Epithelial cell of proximal tubule (primary cell): Measurements from ENCODE around the gene WDFY3. TPM values are rescaled to one million over a fixed set of nuclear protein-coding genes. Genes with fewer than 3 reads are reported as not detected.

Experiments used
- DNase-seq: peaks from one replicate; pipeline ENCODE4 v3.0.0-alpha.2; 2011; ENCODE audit warnings: low read depth
- H3K4me3 ChIP-seq: 2 replicates; pipeline ENCODE4 v1.5.1; 2011; ENCODE audit warnings: low read depth, mild to moderate bottlenecking, low read length
- total RNA-seq: library from RNA; depleted of rRNA; stranded (reverse); fragments of >200 nt; gene quantifications from 2 replicates; pipeline ENCODE4 v1.2.3, GENCODE V29; 2015
- TF ChIP-seq, protein P1 (sequence below): conservative IDR thresholded peaks from 2 replicates; pipeline ENCODE4 v1.5.1; 2012; ENCODE audit warnings: low read depth, mild to moderate bottlenecking, low read length

Gene WDFY3
- total RNA-seq, 1 donor from 2014 or later, result 35.1 TPM

DNA sequence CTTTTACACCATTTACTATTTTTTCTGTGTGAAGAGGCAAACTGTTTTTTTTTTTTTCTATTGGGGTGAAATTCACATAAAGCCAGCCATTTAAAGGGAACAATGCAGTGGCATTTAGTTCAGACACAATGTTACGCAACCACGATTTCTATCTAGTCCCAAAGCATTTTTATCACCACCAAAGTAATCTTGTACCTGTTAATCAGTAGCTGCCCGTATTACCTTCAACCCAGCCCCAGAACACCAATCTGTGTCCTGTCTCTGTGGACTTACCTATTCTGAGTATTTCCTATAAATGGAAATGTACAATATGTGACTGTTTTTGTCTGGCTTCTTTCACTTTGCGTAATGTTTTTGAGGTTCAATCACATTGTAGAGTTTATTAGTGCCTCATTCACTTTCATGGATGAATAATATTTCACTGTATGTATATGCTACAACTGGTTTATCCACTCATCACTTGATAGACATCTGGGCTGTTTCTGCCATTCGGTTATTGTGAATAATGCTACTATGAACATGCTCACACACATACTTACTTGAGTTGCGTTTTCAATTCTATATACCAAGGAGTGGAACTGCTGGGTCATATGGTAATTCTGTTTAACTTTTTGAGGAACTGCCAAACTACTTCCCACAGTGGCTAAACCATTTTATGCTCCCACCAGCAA lies 267.4 kb downstream of the WDFY3 start:
- no peak overlapping the region for H3K4me3 ChIP-seq
- TF ChIP-seq, protein P1, sequence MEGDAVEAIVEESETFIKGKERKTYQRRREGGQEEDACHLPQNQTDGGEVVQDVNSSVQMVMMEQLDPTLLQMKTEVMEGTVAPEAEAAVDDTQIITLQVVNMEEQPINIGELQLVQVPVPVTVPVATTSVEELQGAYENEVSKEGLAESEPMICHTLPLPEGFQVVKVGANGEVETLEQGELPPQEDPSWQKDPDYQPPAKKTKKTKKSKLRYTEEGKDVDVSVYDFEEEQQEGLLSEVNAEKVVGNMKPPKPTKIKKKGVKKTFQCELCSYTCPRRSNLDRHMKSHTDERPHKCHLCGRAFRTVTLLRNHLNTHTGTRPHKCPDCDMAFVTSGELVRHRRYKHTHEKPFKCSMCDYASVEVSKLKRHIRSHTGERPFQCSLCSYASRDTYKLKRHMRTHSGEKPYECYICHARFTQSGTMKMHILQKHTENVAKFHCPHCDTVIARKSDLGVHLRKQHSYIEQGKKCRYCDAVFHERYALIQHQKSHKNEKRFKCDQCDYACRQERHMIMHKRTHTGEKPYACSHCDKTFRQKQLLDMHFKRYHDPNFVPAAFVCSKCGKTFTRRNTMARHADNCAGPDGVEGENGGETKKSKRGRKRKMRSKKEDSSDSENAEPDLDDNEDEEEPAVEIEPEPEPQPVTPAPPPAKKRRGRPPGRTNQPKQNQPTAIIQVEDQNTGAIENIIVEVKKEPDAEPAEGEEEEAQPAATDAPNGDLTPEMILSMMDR, result no peak
- DNase-seq, result no peak

GRCh38 chr4:84697615-84698201 lies 268.8 kb downstream of the WDFY3 start:
- TF ChIP-seq, protein P1, result no peak
- H3K4me3 ChIP-seq, result no peak overlapping the region
- DNase-seq, result no peak

DNA sequence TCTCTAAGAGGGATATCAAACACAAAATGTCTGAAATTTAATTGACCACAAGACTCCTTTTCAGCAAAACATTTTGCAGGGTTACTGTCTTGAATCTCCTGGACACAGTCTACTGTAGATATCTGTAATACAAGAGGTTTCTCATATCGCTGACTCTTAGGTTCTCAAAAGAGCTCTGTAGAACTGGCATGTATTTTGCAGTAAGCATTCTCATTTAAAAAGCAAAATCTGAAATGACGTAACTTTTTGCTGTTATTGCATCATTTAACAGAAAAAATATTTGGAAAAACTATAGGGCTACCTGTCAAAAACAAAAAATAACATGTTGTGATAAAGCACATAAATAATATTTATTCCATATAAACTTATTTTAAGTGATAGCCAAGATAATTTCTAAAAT lies 269.3 kb downstream of the WDFY3 start:
- TF ChIP-seq, protein P1, result no peak
- DNase-seq, result no peak
- no peak overlapping the region for H3K4me3 ChIP-seq

GRCh38 chr4:84691800-84692199 lies 274.7 kb downstream of the WDFY3 start:
- H3K4me3 ChIP-seq, result no peak overlapping the region
- TF ChIP-seq, protein P1, result no peak
- DNase-seq, result no peak

DNA sequence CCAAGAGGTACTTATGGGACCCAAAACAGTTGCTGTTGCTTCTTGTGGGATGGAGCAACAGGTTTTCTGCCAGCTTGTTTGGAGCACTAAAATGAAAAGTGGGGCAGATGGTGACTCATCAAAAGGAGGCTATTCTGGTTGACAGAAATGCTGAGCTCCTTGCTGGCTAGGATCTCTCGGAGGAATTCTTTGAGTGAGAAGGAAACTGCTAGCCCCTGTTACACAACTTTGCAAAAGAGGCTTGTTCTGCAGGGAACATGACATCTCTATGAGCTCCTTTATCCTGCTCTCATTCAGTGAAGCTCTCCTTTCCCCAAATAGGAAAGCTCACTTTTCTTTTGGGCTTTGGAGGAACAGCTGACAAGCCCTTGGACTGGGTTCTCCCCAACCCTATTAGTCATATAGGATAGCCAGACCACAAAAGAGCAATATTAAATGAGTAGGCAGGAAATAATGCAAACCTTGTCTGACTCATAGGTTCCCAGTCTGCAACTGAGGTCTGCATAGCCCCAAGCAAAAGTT lies 275.3 kb downstream of the WDFY3 start:
- no peak for DNase-seq
- H3K4me3 ChIP-seq, result no peak overlapping the region
- TF ChIP-seq, protein P1, result no peak

DNA sequence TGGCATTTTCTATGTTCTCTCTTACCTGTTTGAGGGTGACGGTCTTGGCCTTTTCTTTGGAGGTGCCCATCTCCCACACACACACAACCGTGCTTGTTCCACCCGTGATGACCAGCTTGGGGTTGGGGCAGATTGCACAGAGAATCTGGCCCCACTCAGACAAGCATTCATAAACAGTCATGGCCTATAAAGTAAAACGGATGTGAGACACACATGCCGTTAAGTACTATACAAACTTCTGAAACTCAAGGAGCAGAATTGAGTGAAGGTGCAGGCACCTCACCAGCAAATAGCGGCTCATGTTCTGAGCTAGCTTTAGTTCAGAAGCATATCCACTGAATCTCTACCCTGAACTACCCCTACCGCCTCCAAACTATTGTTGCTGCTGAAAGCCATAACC lies 276.0 kb downstream of the WDFY3 start:
- no peak for DNase-seq
- no peak overlapping the region for H3K4me3 ChIP-seq

More for the DNA sequence above, 276.0 kb downstream of the WDFY3 start:
- TF ChIP-seq, protein P1, result no peak
